K562 (cell line): Measurements from ENCODE around the gene FAM110D. TPM values are rescaled to one million over a fixed set of nuclear protein-coding genes. Genes with fewer than 3 reads are reported as not detected.

ENCODE experiments used
- ADNP ChIP-seq: fragments of 200-800 bp; sonication (Bioruptor generic); IDR thresholded peaks from 2 replicates; pipeline ENCODE4 v1.6.1; 2016; ENCODE audit warnings: missing genetic modification characterization, missing compliant biosample characterization
- DIDO1 ChIP-seq: fragments of 450-650 bp; IDR thresholded peaks from 2 replicates; pipeline ENCODE4 v1.6.1; 2016; ENCODE audit warnings: low read depth, missing biosample characterization, missing genetic modification characterization
- HMG20B ChIP-seq: fragments of 250-450 bp; sonication (Bioruptor Pico); IDR thresholded peaks from 2 replicates; pipeline ENCODE4 v1.5.0; 2021; ENCODE audit warnings: mild to moderate bottlenecking
- NR2C2 ChIP-seq, 2 experiments: fragments of 200-800 bp in 1 of 2; sonication (Bioruptor generic) in 1 of 2; sonication (generic) in 1 of 2; formaldehyde crosslinking in 1 of 2; IDR thresholded peaks; 2 replicates each; pipeline versions ENCODE4 v1.6.1 to v1.8.0; 2016 to 2022; ENCODE audit warnings: mild to moderate bottlenecking in 1 of 2, missing compliant biosample characterization in 1 of 2, missing genetic modification characterization in 1 of 2, missing genetic modification reagents in 1 of 2
- POLR2B ChIP-seq: fragments of 450-650 bp; IDR thresholded peaks from 2 replicates; pipeline ENCODE4 v1.6.1; 2018; ENCODE audit warnings: low read depth; ENCODE audit not compliant: partially characterized antibody
- SMARCA4 ChIP-seq: fragments of 450-650 bp; IDR thresholded peaks from 2 replicates; pipeline ENCODE4 v1.6.1; 2016
- ZFX ChIP-seq: sonication (generic); formaldehyde crosslinking; IDR thresholded peaks from 2 replicates; pipeline ENCODE4 v1.8.0; 2022; ENCODE audit warnings: mild to moderate bottlenecking, missing genetic modification reagents, moderate library complexity
- ZNF174 ChIP-seq: fragments of 250-450 bp; sonication (Bioruptor Pico); IDR thresholded peaks from 2 replicates; pipeline ENCODE4 v1.4.0; 2020; ENCODE audit warnings: mild to moderate bottlenecking
- ZNF354B ChIP-seq: fragments of 250-450 bp; sonication (Bioruptor Pico); IDR thresholded peaks from 2 replicates; pipeline ENCODE4 v1.4.0; 2020
- ZNF551 ChIP-seq: fragments of 250-450 bp; sonication (Bioruptor Pico); IDR thresholded peaks from 2 replicates; pipeline ENCODE4 v1.5.0; 2021; ENCODE audit warnings: mild to moderate bottlenecking, moderate library complexity
- polyA plus RNA-seq, 8 experiments: library from polyadenylated mRNA; depleted of rRNA in 4 of 8; stranded (reverse) in 5 of 8; unstranded in 3 of 8; fragments of >200 nt; fragmentation: Nextera tagmentation in 2 of 8; fragmentation: Illumina TruSeq in 1 of 8; extraction: Ambion mirVana in 2 of 8; extraction: Trizol in 1 of 8; gene quantifications; 2 replicates each; pipeline versions ENCODE4 v1.2.1 to v1.2.3, GENCODE V29; 2011 to 2014; ENCODE audit warnings: inconsistent platforms in 1 of 8, missing spikeins in 1 of 8
- total RNA-seq, 7 experiments: library from RNA; depleted of rRNA in 6 of 7; stranded (reverse); fragments of >200 nt in 6 of 7; fragmentation: Illumina TruSeq in 2 of 7; extraction: Trizol in 2 of 7; gene quantifications; 2 replicates each; pipeline versions ENCODE4 v1.2.1 to v1.2.3, GENCODE V29; 2011 to 2021; ENCODE audit warnings: low replicate concordance in 1 of 7
- TF ChIP-seq, protein P1 (sequence below): fragments of 450-650 bp; IDR thresholded peaks from 2 replicates; pipeline ENCODE4 v1.6.1; 2016; ENCODE audit warnings: mild to moderate bottlenecking, moderate library complexity
- TF ChIP-seq, protein P2 (sequence below): sonication (generic); formaldehyde crosslinking; IDR thresholded peaks from 2 replicates; pipeline ENCODE4 v1.8.0; 2022; ENCODE audit warnings: mild to moderate bottlenecking, missing genetic modification reagents, borderline replicate concordance
- TF ChIP-seq, protein P3 (sequence below): fragments of 450-650 bp; formaldehyde crosslinking; IDR thresholded peaks from 2 replicates; pipeline ENCODE4 v1.4.0; 2022; ENCODE audit warnings: mild to moderate bottlenecking, moderate library complexity
- TF ChIP-seq, protein P4 (sequence below), 2 experiments: fragments of 250-450 bp in 1 of 2; fragments of 450-650 bp in 1 of 2; sonication (Bioruptor Pico) in 1 of 2; IDR thresholded peaks; 2 replicates each; pipeline versions ENCODE4 v1.6.1 to v1.8.0; 2016 to 2021; ENCODE audit warnings: mild to moderate bottlenecking in 2 of 2, moderate library complexity in 2 of 2, missing compliant biosample characterization in 1 of 2, missing genetic modification characterization in 1 of 2

Gene FAM110D
- total and polyA plus RNA-seq, 9 of the 15 experiments (the other 6 are each of a cell fraction or from before 2014, with no cell fraction given): 0.04 to 1.1 (median 0.33) TPM

DNA sequence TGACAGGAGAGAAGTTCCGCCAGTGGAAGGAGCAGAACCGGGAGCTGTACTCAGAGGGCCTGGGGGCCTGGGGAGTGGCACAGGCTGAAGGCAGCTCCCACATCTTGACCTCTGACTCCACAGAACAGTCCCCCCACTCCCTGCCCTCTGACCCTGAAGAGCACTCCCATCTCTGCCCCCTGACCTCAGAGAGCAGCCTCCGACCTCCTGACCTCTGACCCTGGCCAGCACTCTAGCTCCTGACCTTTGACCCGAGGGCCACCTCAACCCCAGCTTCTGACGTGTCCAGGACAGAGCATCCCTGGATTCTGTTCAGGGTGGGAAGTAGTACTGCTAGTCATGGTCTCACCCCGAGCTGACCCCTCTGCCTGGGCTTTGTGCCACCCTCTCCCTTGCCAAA lies 30.5 kb downstream of the FAM110D start (continued):
- TF ChIP-seq NR2C2 (CRISPR knock-in tag; IDR thresholded peaks at IDR 0.05) (peak; percentile 96), NR2C2 (tag; IDR thresholded peaks at IDR 0.05) (peak; percentile 96), HMG20B (CRISPR knock-in tag) (no peak), ADNP (tag) (no peak), ZNF174 (CRISPR knock-in tag) (no peak), SMARCA4 (no peak), ZNF551 (no peak), POLR2B (no peak), ZNF354B (CRISPR knock-in tag) (no peak), DIDO1 (tag) (no peak), ZFX (no peak)
- TF ChIP-seq, protein P1, sequence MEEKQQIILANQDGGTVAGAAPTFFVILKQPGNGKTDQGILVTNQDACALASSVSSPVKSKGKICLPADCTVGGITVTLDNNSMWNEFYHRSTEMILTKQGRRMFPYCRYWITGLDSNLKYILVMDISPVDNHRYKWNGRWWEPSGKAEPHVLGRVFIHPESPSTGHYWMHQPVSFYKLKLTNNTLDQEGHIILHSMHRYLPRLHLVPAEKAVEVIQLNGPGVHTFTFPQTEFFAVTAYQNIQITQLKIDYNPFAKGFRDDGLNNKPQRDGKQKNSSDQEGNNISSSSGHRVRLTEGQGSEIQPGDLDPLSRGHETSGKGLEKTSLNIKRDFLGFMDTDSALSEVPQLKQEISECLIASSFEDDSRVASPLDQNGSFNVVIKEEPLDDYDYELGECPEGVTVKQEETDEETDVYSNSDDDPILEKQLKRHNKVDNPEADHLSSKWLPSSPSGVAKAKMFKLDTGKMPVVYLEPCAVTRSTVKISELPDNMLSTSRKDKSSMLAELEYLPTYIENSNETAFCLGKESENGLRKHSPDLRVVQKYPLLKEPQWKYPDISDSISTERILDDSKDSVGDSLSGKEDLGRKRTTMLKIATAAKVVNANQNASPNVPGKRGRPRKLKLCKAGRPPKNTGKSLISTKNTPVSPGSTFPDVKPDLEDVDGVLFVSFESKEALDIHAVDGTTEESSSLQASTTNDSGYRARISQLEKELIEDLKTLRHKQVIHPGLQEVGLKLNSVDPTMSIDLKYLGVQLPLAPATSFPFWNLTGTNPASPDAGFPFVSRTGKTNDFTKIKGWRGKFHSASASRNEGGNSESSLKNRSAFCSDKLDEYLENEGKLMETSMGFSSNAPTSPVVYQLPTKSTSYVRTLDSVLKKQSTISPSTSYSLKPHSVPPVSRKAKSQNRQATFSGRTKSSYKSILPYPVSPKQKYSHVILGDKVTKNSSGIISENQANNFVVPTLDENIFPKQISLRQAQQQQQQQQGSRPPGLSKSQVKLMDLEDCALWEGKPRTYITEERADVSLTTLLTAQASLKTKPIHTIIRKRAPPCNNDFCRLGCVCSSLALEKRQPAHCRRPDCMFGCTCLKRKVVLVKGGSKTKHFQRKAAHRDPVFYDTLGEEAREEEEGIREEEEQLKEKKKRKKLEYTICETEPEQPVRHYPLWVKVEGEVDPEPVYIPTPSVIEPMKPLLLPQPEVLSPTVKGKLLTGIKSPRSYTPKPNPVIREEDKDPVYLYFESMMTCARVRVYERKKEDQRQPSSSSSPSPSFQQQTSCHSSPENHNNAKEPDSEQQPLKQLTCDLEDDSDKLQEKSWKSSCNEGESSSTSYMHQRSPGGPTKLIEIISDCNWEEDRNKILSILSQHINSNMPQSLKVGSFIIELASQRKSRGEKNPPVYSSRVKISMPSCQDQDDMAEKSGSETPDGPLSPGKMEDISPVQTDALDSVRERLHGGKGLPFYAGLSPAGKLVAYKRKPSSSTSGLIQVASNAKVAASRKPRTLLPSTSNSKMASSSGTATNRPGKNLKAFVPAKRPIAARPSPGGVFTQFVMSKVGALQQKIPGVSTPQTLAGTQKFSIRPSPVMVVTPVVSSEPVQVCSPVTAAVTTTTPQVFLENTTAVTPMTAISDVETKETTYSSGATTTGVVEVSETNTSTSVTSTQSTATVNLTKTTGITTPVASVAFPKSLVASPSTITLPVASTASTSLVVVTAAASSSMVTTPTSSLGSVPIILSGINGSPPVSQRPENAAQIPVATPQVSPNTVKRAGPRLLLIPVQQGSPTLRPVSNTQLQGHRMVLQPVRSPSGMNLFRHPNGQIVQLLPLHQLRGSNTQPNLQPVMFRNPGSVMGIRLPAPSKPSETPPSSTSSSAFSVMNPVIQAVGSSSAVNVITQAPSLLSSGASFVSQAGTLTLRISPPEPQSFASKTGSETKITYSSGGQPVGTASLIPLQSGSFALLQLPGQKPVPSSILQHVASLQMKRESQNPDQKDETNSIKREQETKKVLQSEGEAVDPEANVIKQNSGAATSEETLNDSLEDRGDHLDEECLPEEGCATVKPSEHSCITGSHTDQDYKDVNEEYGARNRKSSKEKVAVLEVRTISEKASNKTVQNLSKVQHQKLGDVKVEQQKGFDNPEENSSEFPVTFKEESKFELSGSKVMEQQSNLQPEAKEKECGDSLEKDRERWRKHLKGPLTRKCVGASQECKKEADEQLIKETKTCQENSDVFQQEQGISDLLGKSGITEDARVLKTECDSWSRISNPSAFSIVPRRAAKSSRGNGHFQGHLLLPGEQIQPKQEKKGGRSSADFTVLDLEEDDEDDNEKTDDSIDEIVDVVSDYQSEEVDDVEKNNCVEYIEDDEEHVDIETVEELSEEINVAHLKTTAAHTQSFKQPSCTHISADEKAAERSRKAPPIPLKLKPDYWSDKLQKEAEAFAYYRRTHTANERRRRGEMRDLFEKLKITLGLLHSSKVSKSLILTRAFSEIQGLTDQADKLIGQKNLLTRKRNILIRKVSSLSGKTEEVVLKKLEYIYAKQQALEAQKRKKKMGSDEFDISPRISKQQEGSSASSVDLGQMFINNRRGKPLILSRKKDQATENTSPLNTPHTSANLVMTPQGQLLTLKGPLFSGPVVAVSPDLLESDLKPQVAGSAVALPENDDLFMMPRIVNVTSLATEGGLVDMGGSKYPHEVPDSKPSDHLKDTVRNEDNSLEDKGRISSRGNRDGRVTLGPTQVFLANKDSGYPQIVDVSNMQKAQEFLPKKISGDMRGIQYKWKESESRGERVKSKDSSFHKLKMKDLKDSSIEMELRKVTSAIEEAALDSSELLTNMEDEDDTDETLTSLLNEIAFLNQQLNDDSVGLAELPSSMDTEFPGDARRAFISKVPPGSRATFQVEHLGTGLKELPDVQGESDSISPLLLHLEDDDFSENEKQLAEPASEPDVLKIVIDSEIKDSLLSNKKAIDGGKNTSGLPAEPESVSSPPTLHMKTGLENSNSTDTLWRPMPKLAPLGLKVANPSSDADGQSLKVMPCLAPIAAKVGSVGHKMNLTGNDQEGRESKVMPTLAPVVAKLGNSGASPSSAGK: no peak
- TF ChIP-seq, protein P2, sequence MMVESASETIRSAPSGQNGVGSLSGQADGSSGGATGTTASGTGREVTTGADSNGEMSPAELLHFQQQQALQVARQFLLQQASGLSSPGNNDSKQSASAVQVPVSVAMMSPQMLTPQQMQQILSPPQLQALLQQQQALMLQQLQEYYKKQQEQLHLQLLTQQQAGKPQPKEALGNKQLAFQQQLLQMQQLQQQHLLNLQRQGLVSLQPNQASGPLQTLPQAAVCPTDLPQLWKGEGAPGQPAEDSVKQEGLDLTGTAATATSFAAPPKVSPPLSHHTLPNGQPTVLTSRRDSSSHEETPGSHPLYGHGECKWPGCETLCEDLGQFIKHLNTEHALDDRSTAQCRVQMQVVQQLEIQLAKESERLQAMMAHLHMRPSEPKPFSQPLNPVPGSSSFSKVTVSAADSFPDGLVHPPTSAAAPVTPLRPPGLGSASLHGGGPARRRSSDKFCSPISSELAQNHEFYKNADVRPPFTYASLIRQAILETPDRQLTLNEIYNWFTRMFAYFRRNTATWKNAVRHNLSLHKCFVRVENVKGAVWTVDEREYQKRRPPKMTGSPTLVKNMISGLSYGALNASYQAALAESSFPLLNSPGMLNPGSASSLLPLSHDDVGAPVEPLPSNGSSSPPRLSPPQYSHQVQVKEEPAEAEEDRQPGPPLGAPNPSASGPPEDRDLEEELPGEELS (CRISPR knock-in tag): no peak
- TF ChIP-seq, protein P3, sequence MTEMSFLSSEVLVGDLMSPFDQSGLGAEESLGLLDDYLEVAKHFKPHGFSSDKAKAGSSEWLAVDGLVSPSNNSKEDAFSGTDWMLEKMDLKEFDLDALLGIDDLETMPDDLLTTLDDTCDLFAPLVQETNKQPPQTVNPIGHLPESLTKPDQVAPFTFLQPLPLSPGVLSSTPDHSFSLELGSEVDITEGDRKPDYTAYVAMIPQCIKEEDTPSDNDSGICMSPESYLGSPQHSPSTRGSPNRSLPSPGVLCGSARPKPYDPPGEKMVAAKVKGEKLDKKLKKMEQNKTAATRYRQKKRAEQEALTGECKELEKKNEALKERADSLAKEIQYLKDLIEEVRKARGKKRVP (CRISPR knock-in tag): no peak
- TF ChIP-seq, protein P4, sequence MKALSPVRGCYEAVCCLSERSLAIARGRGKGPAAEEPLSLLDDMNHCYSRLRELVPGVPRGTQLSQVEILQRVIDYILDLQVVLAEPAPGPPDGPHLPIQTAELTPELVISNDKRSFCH (CRISPR knock-in tag; IDR thresholded peaks at IDR 0.05): no peak
- TF ChIP-seq, protein P4 (tag; IDR thresholded peaks at IDR 0.05): 0 out of 2 replicates have a peak, but pooled peaks have one; percentile 20
